ENCODE results near the gene ORM2. TPM values are rescaled to one million over a fixed set of nuclear protein-coding genes. Genes with fewer than 3 reads are reported as not detected.

The ORM2 gene
- total and polyA plus RNA-seq, 2 of the 8 experiments (the other 6 are each of a cell fraction or from before 2014, with no cell fraction given), result 1.3 TPM; not detected in 1

DNA sequence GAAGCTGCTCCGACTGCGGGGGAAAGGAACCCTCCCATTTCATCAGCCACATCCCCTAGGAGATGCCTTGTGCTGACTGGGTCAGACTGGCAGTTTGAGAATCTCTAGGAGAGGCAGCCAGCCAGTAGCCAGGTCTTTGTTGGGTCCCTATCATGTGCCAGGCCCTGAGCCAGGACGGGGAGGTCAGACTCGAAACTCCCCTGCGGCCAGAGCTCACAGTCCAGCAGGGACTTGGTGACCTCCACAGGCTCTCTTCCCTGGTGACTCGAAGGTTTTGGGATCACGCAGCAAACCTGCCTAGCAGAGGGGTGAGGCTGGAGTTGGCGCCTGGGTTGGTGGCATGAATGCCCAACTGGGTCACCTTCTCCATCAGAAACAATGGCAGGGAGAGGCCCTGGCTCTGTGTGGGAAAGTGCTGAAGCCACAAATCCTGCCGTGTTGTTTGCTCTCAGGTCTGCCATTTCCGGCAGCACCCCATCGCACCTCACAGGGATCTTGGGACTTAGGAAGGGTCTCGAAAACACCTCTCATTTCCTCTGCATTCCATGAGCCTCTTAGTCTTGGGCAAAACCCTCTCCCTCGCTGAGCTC, 21.2 kb upstream of the ORM2 start:
- no peaks in the 10 kb centered on the region; a peak in 2 of 7 replicates for H3K4me1 ChIP-seq (replicated peaks in 1 of 4; ENCODE audit: control insufficient read depth in 3 of 4, insufficient read depth in 4 of 4, low read length in 3 of 4)
- no peaks in the 10 kb centered on the region for H3K79me1 ChIP-seq (ENCODE audit: low read depth, low read length)
- H3K4me2 ChIP-seq (ENCODE audit: insufficient read depth in 1 of 2, low read depth in 2 of 2, low read length in 2 of 2), result no peak overlapping the region
- H3K23me2 ChIP-seq (ENCODE audit: low read depth, low read length), result no peaks in the 10 kb centered on the region
- no peak overlapping the region for H2BK120ac ChIP-seq (replicated peaks; ENCODE audit: low read depth, low read length)
- no peak overlapping the region for H2BK20ac ChIP-seq (ENCODE audit: low read length)
- H4K8ac ChIP-seq (ENCODE audit: extremely low read depth, insufficient read depth, low read length), result no peak overlapping the region
- H4K5ac ChIP-seq (ENCODE audit: insufficient read length, low read depth, low read length), result no peak overlapping the region
- H3K9me3 ChIP-seq (ENCODE audit: insufficient read depth in 2 of 2, low read depth in 1 of 2, low read length in 1 of 2), result no peaks in the 10 kb centered on the region
- H2AFZ ChIP-seq (ENCODE audit: low read length), result no peak overlapping the region
- no peak overlapping the region for H3K56ac ChIP-seq (replicated peaks; ENCODE audit: insufficient read length, low read depth, low read length)
- H3K14ac ChIP-seq (ENCODE audit: insufficient read length), result no peak overlapping the region
- POLR2A ChIA-PET (ENCODE audit: partially characterized antibody), result no interaction called here
- no peaks in the 10 kb centered on the region for H3K27me3 ChIP-seq (replicated peaks in 1 of 4; ENCODE audit: control insufficient read depth in 3 of 4, extremely low read depth in 1 of 4, insufficient read depth in 3 of 4, low read length in 3 of 4)
- H3K4me3 ChIP-seq (ENCODE audit: extremely low read depth in 1 of 4, insufficient read depth in 2 of 4, low read depth in 3 of 4, low read length in 4 of 4), result no peak overlapping the region
- no peak overlapping the region for H2BK15ac ChIP-seq (ENCODE audit: low read length)
- no peak for FAIRE-seq
- no peak overlapping the region for H3K4ac ChIP-seq (replicated peaks; ENCODE audit: insufficient read length, low read depth, low read length)
- H2BK12ac ChIP-seq (ENCODE audit: low read depth, low read length), result no peak overlapping the region
- no peak overlapping the region for H3K9ac ChIP-seq (replicated peaks in 1 of 4; ENCODE audit: extremely low read depth in 1 of 4, low read depth in 3 of 4, low read length in 3 of 4)
- H3K36me3 ChIP-seq (ENCODE audit: control insufficient read depth in 2 of 4, insufficient read depth in 4 of 4, low read length in 3 of 4), result no peaks in the 10 kb centered on the region; a peak in 2 of 8 replicates
- no peak overlapping the region for H3K23ac ChIP-seq (ENCODE audit: insufficient read length)
- H4K20me1 ChIP-seq (replicated peaks in 1 of 2; ENCODE audit: control insufficient read depth in 1 of 2, insufficient read depth in 2 of 2, low read length in 2 of 2), result no peaks in the 10 kb centered on the region
- H3K79me2 ChIP-seq (ENCODE audit: control insufficient read depth in 1 of 2, insufficient read depth in 2 of 2, low read length in 2 of 2), result no peaks in the 10 kb centered on the region
- no peak overlapping the region for H2AK5ac ChIP-seq (ENCODE audit: low read depth, low read length)
- no peak overlapping the region for H3K18ac ChIP-seq (ENCODE audit: extremely low read depth, low read length)
- no peak overlapping the region for H4K91ac ChIP-seq (replicated peaks; ENCODE audit: insufficient read length, low read length)
- H2BK5ac ChIP-seq (ENCODE audit: low read depth, low read length), result no peak overlapping the region
- no peak overlapping the region for H3K27ac ChIP-seq (ENCODE audit: low read depth, low read length)
- DNase-seq (ENCODE audit: low read depth in 1 of 2, low spot score in 2 of 2), result peak in 1 of 2 experiments; percentile 37
- 93% methylated on average over 13 of the region's 13 CpGs; no CpG with 5 or more reads in 1 of the 2 experiments for WGBS, 2 experiments (ENCODE audit: extremely low coverage in 1 of 2, insufficient coverage in 1 of 2, insufficient read length in 1 of 2, insufficient replicate concordance in 2 of 2, low coverage in 1 of 2, low lambda C conversion rate in 2 of 2, missing lambda C conversion rate in 1 of 2)
- CTCF ChIA-PET (ENCODE audit: partially characterized antibody), result interaction anchor here (0.9 to 1.7 kb wide), 4 partner anchors 8 to 181 kb away, joined by 3 to 4 read pairs (median 4); partner anchors contain the start of gene COL27A1
- no peak for TF ChIP-seq MAFK (IDR thresholded peaks at IDR 0.05; ENCODE audit: low read depth, low read length)
- TF ChIP-seq SP1 (IDR thresholded peaks at IDR 0.05; ENCODE audit: low read depth, low read length), result no peak
- TF ChIP-seq, protein P1, sequence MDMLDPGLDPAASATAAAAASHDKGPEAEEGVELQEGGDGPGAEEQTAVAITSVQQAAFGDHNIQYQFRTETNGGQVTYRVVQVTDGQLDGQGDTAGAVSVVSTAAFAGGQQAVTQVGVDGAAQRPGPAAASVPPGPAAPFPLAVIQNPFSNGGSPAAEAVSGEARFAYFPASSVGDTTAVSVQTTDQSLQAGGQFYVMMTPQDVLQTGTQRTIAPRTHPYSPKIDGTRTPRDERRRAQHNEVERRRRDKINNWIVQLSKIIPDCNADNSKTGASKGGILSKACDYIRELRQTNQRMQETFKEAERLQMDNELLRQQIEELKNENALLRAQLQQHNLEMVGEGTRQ (IDR thresholded peaks at IDR 0.05; ENCODE audit: low read length), result no peak
- no peak for TF ChIP-seq ASH2L (IDR thresholded peaks at IDR 0.05; ENCODE audit: low read length)
- TF ChIP-seq BRCA1 (IDR thresholded peaks at IDR 0.05; ENCODE audit: low read depth, low read length), result no peak
- no peak for TF ChIP-seq POLR2A (IDR thresholded peaks at IDR 0.05; ENCODE audit: control extremely low read depth in 1 of 2, low read depth in 2 of 2, low read length in 2 of 2)
- TF ChIP-seq POU5F1 (IDR thresholded peaks at IDR 0.05; ENCODE audit: low read depth, low read length), result no peak
- no peak for TF ChIP-seq KDM4A (IDR thresholded peaks at IDR 0.05; ENCODE audit: low read depth, low read length, severe bottlenecking)
- TF ChIP-seq CHD2 (IDR thresholded peaks at IDR 0.05; ENCODE audit: low read length), result no peak
- TF ChIP-seq YY1 (IDR thresholded peaks at IDR 0.05; ENCODE audit: low read depth, low read length), result no peak
- no peak for TF ChIP-seq SP2 (IDR thresholded peaks at IDR 0.05; ENCODE audit: low read length)
- TF ChIP-seq SRF (IDR thresholded peaks at IDR 0.05; ENCODE audit: low read depth, low read length), result no peak
- TF ChIP-seq BACH1 (IDR thresholded peaks at IDR 0.05; ENCODE audit: low read length), result no peak
- TF ChIP-seq CHD1 (IDR thresholded peaks at IDR 0.05; ENCODE audit: low read depth, low read length), result no peak
- TF ChIP-seq ZNF274 (IDR thresholded peaks at IDR 0.05; ENCODE audit: borderline replicate concordance, extremely low read depth, low read length), result no peak
